ENCODE results near the gene CCNG2. TPM values are rescaled to one million over a fixed set of nuclear protein-coding genes. Genes with fewer than 3 reads are reported as not detected.

Gene CCNG2
- total and polyA plus RNA-seq, 9 of the 15 experiments (the other 6 are each of a cell fraction or from before 2014, with no cell fraction given), result 0.49 to 6.6 (median 2.9) TPM

DNA sequence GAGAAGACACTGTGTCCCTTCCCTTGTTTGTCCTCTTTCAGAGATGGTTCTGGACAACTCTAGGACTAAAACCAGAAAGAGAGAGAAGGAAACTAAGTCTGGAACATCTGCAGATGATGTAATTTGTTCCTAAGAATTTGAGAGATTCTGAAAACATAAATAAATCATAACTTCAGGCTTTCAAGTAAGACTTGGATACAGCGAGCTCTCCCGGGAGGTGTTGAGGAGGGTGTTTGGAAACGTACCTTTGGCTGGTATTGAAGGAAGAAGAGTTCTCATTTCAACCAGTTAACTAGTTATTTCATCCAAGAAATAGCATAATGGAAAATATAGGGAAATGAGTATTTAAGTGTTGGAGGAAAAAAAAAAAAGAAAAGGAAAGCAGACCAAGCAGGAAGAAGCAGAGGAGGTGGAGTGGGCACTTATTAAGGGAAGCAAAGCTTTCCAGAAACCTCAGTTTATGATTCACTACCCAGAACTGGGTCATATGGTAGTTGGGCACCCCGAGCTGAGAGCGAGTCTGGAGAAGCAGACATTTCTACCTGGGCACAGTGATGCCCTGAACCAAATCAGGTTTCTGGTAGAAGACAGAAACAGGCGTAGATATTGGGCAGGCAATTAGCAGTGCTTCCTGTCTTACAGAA lies 26.9 kb downstream of the CCNG2 start (continued):
- TF ChIP-seq, protein P1, sequence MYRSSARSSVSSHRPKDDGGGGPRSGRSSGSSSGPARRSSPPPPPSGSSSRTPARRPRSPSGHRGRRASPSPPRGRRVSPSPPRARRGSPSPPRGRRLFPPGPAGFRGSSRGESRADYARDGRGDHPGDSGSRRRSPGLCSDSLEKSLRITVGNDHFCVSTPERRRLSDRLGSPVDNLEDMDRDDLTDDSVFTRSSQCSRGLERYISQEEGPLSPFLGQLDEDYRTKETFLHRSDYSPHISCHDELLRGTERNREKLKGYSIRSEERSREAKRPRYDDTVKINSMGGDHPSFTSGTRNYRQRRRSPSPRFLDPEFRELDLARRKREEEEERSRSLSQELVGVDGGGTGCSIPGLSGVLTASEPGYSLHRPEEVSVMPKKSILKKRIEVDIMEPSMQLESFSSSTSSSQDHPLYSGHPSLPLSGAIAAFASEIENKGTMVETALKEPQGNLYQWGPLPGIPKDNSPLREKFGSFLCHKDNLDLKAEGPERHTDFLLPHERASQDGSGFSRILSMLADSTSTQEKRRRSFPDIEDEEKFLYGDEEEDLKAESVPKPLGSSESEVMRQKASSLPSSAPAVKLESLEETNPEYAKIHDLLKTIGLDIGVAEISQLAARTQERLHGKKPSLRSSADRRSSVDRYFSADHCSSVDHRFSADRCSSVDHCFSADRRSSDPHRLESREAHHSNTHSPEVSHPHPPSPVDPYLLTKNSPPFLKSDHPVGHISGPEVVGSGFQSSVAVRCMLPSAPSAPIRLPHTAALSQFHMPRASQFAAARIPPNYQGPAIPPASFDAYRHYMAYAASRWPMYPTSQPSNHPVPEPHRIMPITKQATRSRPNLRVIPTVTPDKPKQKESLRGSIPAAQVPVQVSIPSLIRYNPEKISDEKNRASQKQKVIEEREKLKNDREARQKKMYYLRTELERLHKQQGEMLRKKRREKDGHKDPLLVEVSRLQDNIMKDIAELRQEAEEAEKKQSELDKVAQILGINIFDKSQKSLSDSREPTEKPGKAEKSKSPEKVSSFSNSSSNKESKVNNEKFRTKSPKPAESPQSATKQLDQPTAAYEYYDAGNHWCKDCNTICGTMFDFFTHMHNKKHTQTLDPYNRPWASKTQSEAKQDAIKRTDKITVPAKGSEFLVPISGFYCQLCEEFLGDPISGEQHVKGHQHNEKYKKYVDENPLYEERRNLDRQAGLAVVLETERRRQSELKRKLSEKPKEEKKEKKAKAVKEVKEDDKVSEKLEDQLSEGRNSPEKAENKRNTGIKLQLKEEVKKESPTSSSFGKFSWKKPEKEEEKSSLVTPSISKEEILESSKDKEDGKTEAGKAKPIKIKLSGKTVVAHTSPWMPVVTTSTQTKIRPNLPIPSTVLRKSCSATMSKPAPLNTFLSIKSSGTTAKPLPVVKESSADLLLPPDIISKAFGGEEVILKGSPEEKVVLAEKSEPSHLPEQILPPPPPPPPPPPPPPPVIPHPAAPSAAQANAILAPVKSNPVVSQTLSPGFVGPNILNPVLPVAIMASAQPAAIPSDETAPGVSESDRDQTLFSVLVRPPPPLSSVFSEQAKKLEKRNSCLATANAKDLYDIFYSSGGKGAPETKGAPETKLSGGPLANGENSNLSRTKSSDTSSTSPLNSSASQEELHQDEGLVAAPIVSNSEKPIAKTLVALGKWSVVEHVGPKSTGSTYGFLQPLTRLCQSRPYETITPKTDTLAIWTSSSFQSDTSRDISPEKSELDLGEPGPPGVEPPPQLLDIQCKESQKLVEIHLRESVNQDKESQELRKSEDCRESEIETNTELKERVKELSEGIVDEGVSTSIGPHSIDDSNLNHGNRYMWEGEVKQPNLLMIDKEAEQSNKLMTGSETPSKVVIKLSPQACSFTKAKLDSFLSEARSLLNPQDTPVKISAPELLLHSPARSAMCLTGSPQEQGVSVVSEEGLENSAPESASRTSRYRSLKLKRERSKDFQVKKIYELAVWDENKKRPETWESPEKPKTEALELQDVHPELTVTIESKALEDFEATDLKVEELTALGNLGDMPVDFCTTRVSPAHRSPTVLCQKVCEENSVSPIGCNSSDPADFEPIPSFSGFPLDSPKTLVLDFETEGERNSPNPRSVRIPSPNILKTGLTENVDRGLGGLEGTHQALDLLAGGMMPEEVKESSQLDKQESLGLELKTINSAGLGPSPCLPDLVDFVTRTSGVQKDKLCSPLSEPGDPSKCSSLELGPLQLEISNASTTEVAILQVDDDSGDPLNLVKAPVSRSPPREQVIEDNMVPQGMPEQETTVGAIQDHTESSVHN (IDR thresholded peaks at IDR 0.05; ENCODE audit: borderline replicate concordance in 1 of 2, low read depth in 1 of 2), result no peak
- TF ChIP-seq AFF4 (CRISPR knock-in tag; IDR thresholded peaks at IDR 0.05) (no peak), USF1 (CRISPR knock-in tag; IDR thresholded peaks at IDR 0.05) (no peak)
